PC-3 (cell line): Measurements from ENCODE around the gene SAP130.

Experiments used
- CTCF ChIP-seq: fragments of 300-600 bp; sonication (generic); conservative IDR thresholded peaks from 2 replicates; pipeline ENCODE4 v1.5.1; 2017; ENCODE audit warnings: antibody characterized with exemption, low read depth, mild to moderate bottlenecking, low read length
- EZH2 ChIP-seq: fragments of 300-600 bp; sonication (generic); IDR thresholded peaks from one replicate; pipeline ENCODE4 v1.6.1; 2017; ENCODE audit warnings: antibody characterized with exemption, mild to moderate bottlenecking, low read length; ENCODE audit not compliant: unreplicated experiment
- EZH2phosphoT487 ChIP-seq: fragments of 300-600 bp; sonication (generic); IDR thresholded peaks from 2 replicates; pipeline ENCODE4 v1.6.1; 2018; ENCODE audit warnings: mild to moderate bottlenecking, antibody characterized with exemption, low read length, borderline replicate concordance

GRCh38 chr2:127968610-127969339 is 59.1 kb downstream of the SAP130 start:
- TF ChIP-seq EZH2phosphoT487 (no peak), CTCF (no peak), EZH2 (no peak)
